SJSA1 (cell line): ENCODE data around the gene DNAJA4. TPM values are rescaled to one million over a fixed set of nuclear protein-coding genes. Genes with fewer than 3 reads are reported as not detected.

Experiments
- DNase-seq, 2 experiments: peaks; one replicate each; pipeline ENCODE4 v3.0.0-alpha.2; 2015 to 2020; ENCODE audit warnings: low spot score in 2 of 2, low read depth in 1 of 2
- H3K27ac ChIP-seq: fragments of 250-450 bp; sonication (Bioruptor Pico); 2 replicates; pipeline ENCODE4 v1.5.1; 2020; ENCODE audit warnings: mild to moderate bottlenecking, moderate library complexity
- H3K27me3 ChIP-seq: fragments of 250-450 bp; sonication (Bioruptor Pico); replicated peaks from 2 replicates; pipeline ENCODE4 v1.5.1; 2020; ENCODE audit warnings: mild to moderate bottlenecking, moderate library complexity
- H3K36me3 ChIP-seq: fragments of 250-450 bp; sonication (Bioruptor Pico); 2 replicates; pipeline ENCODE4 v1.5.1; 2020; ENCODE audit warnings: mild to moderate bottlenecking
- H3K4me1 ChIP-seq: fragments of 250-450 bp; sonication (Bioruptor Pico); replicated peaks from 2 replicates; pipeline ENCODE4 v1.6.1; 2021; ENCODE audit warnings: mild to moderate bottlenecking
- H3K4me3 ChIP-seq: fragments of 250-450 bp; sonication (Bioruptor Pico); 2 replicates; pipeline ENCODE4 v1.5.1; 2020; ENCODE audit warnings: mild to moderate bottlenecking
- H3K9me3 ChIP-seq: fragments of 250-450 bp; sonication (Bioruptor Pico); replicated peaks from 2 replicates; pipeline ENCODE4 v1.5.1; 2020; ENCODE audit warnings: mild to moderate bottlenecking
- total RNA-seq: library from RNA; depleted of rRNA; stranded (reverse); fragments of >200 nt; shearing (Covaris generic); gene quantifications from 2 replicates; pipeline ENCODE4 v1.2.3, GENCODE V29; 2014; rRNA removed

The DNAJA4 gene
- 0.09 and 0.16 TPM in 2 replicates for total RNA-seq

DNA sequence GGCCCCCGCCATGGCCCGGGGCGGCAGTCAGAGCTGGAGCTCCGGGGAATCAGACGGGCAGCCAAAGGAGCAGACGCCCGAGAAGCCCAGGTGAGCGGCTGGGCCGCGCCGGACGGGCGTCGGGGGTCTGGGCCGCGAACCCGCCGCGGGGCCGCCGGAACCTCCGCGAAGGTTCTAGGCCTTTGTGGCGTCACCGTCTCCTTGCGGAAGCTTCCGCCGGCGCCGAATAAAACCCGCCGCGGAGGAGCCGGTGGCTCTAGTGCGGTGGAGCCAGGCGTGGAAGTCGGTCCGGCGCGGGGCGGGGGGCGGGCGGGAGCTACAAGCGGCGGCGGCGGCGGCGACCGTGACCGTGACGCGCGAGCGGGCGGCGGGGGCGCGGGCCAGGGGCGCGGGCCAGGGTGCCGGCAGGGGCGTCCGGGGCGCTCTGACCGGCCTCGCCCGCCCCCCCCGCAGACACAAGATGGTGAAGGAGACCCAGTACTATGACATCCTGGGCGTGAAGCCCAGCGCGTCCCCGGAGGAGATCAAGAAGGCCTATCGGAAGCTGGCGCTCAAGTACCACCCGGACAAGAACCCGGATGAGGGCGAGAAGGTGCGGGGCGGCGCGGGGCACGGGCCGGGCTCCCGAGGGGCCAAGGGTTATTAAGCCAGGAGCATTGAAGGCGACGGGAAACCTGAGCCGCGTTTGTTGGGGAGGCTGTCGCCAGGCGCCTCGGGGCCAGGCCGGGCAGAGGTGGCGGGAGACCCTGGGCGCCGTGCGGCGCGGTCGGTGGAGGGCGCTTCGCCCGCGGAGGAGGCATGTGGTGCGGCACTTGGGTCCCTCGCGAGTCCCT, at the start of gene DNAJA4:
Gene DNAJA4 (plus strand): TSS at position 259 of the 833 bp plus-strand sequence. CDS start 202 bp downstream, at position 461.
- Histone ChIP-seq H3K4me3 (peak within 1 kb of the TSS; percentile 15; the same call in 1 of the 2 replicates), H3K9me3 (no peaks in the 10 kb centered on the region), H3K27ac (no peak within 1 kb of the TSS), H3K36me3 (no peaks in the 10 kb centered on the region), H3K27me3 (peaks cover 19% of the 10 kb centered on the region), H3K4me1 (no peaks in the 10 kb centered on the region)
- no peak for DNase-seq

DNA sequence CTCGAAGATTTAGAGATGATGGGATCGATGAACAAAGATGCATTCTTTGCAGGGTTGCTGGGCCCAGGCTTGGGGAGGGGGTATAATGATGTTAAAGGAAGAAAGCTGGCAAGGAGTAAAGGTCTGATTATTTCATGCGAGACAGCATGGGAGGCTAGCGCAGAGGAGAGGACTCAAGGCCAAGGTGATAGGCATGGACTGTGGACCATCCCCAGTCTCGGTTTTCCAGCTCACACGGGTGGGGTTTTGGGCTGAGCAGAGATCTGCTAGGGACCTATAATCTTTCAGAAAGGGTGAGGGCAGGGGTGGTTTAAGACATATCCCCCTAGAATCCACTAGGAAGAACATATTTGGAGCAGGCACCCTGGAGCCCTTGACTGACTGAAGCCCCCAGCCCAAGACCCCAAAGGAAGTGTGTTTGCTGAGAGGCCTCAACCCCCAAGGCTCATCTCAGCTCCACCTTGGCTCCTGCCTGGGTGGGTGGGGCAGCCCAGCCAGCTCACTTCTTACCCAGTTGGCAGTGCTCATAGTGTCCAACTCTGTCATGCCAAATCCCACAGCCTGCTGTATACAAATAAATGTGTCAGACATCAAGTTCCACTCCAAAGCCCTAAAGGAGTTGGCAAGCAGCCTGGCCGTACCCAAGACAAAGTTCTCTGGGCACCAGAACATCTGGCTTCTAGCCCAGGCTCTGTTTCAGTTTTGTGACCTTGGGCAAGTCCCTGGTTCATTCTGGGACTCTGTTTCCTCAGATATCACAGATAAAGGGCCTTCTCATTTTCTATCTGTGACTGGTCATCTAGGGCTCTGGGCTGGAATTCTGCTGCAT, 47.9 kb upstream of the DNAJA4 start:
- Histone ChIP-seq H3K36me3 (no peaks in the 10 kb centered on the region), H3K27ac (no peak overlapping the region), H3K4me3 (no peak overlapping the region), H3K27me3 (no peaks in the 10 kb centered on the region), H3K9me3 (no peaks in the 10 kb centered on the region), H3K4me1 (peaks cover 21% of the 10 kb centered on the region)
- no peak for DNase-seq

DNA sequence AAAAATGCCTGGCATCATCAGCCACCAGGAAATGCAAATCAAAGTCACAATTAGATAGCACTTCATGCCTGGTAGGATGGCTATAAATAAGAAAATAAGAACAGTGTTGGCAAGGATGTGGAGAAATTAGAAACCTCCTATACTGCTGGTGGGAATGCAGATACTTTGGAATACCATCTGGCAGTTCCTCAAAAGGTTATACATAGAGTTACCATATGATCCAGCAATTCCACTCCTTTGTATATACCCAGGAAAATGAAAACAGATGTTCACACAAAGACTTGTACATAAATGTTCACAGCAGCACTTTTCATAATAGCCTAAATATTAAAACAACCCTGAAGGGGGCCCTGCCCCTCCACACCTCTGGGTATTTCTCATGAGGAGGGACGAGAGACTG, 43.6 kb upstream of the DNAJA4 start:
- Histone ChIP-seq H3K27me3 (no peaks in the 10 kb centered on the region), H3K27ac (no peak overlapping the region), H3K9me3 (0 out of 2 replicates have a peak, but pooled peaks cover 3% of the 10 kb centered on the region), H3K4me1 (no peaks in the 10 kb centered on the region), H3K4me3 (no peak overlapping the region), H3K36me3 (no peaks in the 10 kb centered on the region)
- no peak for DNase-seq

DNA sequence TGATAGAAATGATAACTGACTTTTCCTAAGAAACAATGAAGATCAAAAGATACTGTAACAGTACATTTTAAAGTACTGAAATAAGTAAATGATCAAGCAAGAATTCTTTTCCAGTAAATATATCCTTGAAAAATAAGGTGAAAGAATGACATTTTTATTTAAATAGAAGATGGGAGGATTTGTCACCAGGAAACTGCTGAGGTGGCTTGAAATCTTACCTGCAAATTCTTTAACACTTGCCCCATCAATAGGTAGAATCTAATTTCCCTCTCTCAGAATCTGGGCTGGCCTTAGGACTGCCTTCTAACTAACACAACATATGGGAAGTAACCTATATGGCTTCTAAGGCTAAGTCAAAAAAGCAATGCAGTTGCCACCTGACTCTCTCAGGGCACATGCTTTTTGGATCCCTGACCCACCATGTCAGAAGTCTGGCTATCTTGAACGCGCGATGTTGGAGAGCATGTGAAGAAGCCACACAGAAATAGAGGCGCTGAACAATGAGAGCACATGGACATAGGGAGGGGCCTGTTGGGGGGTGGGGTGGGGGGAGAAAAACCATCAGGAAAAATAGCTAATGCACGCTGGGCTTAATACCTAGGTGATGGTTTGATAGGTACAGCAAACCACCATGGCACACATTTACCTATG, 41.5 kb upstream of the DNAJA4 start:
- Histone ChIP-seq H3K4me1 (no peaks in the 10 kb centered on the region), H3K9me3 (0 out of 2 replicates have a peak, but pooled peaks cover 4% of the 10 kb centered on the region), H3K27ac (no peak overlapping the region), H3K36me3 (no peaks in the 10 kb centered on the region), H3K27me3 (no peaks in the 10 kb centered on the region), H3K4me3 (no peak overlapping the region)
- DNase-seq: no peak

DNA sequence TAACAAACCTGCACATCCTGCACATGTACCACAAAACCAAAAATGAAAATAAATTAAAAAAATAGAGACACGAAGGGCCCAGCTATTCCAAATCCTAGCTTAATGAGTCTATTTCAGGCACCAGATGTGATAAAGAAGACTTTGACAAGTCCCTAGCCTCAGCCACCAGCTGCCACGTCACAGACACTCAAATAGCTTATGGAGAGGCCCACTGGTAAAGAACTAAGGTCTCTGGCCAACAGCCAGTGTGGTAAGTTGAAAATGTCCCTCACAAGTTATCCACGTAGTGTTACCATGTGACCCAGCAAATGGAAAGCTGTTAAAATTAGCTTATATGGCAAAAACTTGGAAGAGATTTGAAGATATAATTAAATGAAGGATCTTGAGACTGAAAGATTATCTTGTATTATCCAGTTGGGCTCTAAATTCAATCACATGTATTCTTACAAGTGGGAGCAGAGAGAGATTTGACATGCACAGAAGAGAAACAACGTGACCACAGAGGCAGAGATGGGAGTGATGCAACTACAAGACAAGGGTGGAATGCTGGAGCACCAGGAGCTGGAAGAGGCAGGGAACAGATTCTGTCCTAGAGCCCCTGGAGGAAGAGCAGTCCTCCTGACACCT, 40.9 kb upstream of the DNAJA4 start:
- 0 out of 2 replicates have a peak, but pooled peaks cover 4% of the 10 kb centered on the region for H3K9me3 ChIP-seq
- DNase-seq: no peak
- no peaks in the 10 kb centered on the region for H3K4me1 ChIP-seq
- H3K4me3 ChIP-seq: no peak overlapping the region
- H3K36me3 ChIP-seq: no peaks in the 10 kb centered on the region
- no peak overlapping the region for H3K27ac ChIP-seq
- no peaks in the 10 kb centered on the region for H3K27me3 ChIP-seq

DNA sequence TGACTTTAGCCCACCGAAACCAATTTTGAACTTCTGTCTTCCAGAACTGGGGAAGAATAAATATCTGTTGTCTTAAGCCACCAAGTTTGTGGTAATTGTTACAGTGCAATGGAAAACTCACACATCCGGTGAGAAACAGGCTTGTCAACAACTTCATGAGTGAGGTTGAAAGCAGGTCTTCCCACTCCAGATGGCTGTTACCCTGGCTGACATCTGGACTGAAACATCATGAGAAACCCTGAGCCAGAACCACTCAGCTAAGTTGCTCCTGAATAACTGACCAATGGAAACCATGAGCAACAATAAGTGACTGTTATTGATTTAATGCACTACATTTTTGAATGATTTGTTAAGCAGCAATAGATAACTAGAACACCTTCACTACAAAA, 40.3 kb upstream of the DNAJA4 start:
- Histone ChIP-seq H3K4me3 (no peak overlapping the region), H3K36me3 (no peaks in the 10 kb centered on the region), H3K9me3 (0 out of 2 replicates have a peak, but pooled peaks cover 4% of the 10 kb centered on the region), H3K4me1 (no peaks in the 10 kb centered on the region), H3K27me3 (no peaks in the 10 kb centered on the region), H3K27ac (no peak overlapping the region)
- DNase-seq: no peak

DNA sequence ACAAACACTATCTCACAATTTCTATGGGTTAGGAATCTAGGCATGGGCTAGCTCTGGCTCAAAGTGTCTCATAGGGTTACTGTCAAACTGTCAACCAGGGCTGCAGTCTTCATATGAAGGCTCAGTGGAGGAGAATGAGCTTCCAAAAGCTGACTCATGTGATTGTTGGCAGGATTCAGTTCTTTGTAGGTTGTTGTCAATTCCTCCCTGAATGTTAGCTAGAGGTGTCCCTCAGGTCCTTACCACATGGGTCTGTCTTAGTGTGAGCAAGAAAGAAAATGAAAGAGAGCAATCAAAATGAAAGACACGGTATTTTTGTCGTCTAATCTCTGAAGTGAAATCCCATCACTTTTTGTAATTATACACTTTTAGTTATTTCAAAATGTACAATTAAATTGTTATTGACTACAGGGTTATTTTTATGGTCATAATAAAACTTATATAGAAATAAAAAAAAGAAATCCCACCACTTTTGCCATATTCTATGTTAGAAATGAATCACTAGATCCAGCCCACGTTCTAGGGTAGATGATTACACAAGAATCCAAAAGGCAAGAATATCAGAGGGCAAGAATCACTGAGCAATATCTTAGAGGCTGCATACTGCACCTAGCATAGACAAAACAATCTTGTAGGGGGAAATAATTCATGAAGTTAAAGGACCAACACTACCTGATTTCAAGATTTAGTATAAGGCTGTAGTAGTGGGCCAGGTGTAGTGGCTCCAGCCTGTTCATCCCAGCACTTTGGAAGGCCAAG, 38.4 kb upstream of the DNAJA4 start:
- no peaks in the 10 kb centered on the region for H3K27me3 ChIP-seq
- H3K27ac ChIP-seq: no peak overlapping the region
- H3K4me3 ChIP-seq: no peak overlapping the region
- no peak for DNase-seq
- 0 out of 2 replicates have a peak, but pooled peaks cover 4% of the 10 kb centered on the region for H3K9me3 ChIP-seq
- H3K4me1 ChIP-seq: no peaks in the 10 kb centered on the region
- no peaks in the 10 kb centered on the region for H3K36me3 ChIP-seq

DNA sequence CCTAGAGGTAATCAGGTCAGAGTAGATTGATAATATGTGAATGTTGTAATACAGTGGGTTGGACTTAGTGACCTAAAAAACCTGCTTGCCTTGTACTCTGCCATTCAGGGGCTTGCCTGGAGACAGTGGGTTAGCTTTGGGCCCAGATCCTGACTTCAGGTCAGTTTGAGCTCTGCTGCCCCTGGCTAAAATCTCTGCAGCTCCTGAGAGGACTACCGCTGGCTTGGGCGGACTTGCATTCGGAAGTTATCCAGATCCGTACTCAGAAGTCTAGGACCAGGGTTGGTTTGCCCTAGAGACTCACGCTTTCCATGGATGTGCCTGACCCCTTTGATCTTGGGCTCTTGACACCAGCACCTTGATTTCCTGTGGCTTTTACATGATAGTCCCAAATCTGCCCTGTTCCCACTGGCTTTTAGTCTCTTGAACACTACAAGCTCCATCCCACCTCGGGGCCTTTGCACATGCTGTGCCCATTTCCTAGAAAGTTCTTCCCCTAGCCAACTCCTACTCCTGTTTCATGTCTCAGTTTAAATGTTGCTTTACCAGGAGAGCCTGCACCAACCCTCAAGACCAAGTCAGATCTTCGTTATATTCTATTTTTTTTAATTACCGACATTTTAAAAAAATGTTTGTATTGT, 35.9 kb upstream of the DNAJA4 start:
- Histone ChIP-seq H3K4me3 (no peak overlapping the region), H3K4me1 (no peaks in the 10 kb centered on the region), H3K27me3 (0 out of 2 replicates have a peak, but pooled peaks cover 3% of the 10 kb centered on the region), H3K27ac (no peak overlapping the region), H3K36me3 (no peaks in the 10 kb centered on the region), H3K9me3 (0 out of 2 replicates have a peak, but pooled peaks cover 4% of the 10 kb centered on the region)
- DNase-seq: no peak

DNA sequence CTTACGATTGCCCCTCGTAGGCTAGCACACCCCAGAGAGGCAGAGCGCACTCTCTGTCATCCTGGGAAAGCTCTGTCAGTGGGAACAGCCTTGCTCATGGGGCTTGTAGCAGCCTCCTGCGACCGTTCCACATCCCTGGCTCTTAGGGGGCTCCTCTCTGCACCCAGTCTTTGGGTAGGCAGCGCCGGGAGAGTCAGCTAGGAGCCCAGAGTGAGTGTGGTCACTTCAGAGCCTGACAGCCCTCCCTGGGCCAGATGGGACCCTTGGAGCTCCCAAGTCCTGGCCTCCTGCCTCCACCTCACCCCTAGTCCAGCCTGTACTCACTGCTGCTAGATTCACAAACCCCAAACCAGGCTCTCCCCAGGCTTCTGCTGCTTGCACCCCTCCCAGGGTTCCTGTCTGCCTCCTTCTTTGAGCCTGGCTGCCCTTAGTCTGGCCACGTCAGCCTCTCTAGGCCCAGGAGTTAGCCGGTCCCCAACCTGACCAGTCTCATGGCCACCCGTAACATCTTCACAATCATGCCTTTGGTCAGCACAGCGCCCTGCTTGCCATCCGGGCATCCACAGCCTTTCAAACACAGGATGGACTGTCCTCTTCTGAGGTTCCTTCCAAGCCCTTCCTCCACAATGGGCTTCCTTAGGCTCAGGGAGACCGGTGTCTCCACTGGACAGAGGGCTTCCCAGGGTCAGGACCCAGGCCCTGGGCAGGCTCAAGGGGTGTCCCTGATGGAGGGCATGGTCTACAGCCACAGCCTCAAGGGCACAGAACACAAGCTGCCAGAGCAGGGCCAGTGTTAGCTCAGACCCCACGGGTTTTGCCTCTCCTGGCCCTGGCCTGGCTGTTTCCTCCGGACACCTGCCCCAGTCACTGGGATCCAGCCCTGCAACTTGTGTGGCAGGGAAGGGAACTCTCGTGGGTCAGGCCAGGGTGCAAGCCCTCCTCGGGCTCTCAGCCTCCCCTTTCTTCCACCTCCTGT, 34.6 kb upstream of the DNAJA4 start:
- Histone ChIP-seq H3K36me3 (no peaks in the 10 kb centered on the region), H3K4me1 (no peaks in the 10 kb centered on the region), H3K9me3 (0 out of 2 replicates have a peak, but pooled peaks cover 4% of the 10 kb centered on the region), H3K27me3 (0 out of 2 replicates have a peak, but pooled peaks cover 3% of the 10 kb centered on the region), H3K27ac (no peak overlapping the region), H3K4me3 (no peak overlapping the region)
- DNase-seq: no peak

DNA sequence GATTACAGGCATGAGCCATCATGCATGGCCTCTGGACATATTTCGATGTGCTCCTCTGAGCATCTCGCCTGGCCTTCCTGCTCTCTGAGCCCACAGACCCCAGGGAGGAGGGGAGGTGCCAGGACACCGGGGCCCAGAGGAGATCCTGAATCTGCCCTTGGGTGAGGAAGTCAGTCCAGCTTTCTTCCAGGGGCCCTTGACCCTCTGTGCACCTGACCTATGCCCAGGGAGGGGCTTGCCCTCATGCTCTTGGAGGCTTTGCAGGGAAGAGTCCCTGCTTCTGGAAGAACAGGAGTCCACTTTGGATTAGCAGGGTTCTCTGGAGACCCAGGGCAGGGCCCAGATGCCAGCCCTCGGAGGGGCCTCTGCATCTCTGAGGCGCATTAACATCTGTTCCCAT, 31.4 kb upstream of the DNAJA4 start:
- Histone ChIP-seq H3K4me1 (no peaks in the 10 kb centered on the region), H3K9me3 (no peaks in the 10 kb centered on the region), H3K27me3 (0 out of 2 replicates have a peak, but pooled peaks cover 3% of the 10 kb centered on the region), H3K36me3 (no peaks in the 10 kb centered on the region), H3K4me3 (no peak overlapping the region), H3K27ac (no peak overlapping the region)
- no peak for DNase-seq

DNA sequence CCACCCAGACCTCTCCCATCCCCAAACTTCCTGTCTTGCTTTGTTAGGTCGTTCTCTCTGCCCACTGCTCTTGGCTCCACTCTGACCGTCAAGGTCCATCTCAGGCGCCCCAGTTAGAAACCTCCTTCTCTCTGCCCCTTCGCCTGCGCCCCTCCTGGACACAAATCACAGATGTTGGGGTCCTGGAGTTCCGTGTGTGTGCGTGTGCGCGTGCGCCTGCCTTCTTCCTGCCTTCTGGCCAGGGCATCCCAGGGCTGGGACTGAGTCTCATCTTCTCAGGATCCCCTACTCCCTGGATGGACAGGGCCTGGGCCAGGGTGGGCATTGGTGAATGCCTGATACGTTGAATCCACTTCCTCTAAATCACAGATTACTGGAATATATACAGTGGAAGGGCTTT, 30.9 kb upstream of the DNAJA4 start:
- DNase-seq: no peak
- H3K4me1 ChIP-seq: no peaks in the 10 kb centered on the region
- H3K9me3 ChIP-seq: no peaks in the 10 kb centered on the region
- H3K27me3 ChIP-seq: 0 out of 2 replicates have a peak, but pooled peaks cover 3% of the 10 kb centered on the region
- no peaks in the 10 kb centered on the region for H3K36me3 ChIP-seq
- H3K4me3 ChIP-seq: no peak overlapping the region
- no peak overlapping the region for H3K27ac ChIP-seq
